SK-N-SH treated with all-trans-retinoic acid at 6 μM for 48 hours (cell line): ENCODE results near the gene ADAMTS6.

Experiments used
- GLIS3 ChIP-seq: fragments of 250-450 bp; sonication (Bioruptor Pico); IDR thresholded peaks from 2 replicates; pipeline ENCODE4 v1.5.0; 2020; ENCODE audit warnings: mild to moderate bottlenecking, moderate library complexity
- TF ChIP-seq, protein P1 (sequence below): fragments of 250-450 bp; sonication (Bioruptor Pico); IDR thresholded peaks from 2 replicates; pipeline ENCODE4 v1.5.1; 2020; ENCODE audit warnings: low read depth, mild to moderate bottlenecking, moderate library complexity

DNA sequence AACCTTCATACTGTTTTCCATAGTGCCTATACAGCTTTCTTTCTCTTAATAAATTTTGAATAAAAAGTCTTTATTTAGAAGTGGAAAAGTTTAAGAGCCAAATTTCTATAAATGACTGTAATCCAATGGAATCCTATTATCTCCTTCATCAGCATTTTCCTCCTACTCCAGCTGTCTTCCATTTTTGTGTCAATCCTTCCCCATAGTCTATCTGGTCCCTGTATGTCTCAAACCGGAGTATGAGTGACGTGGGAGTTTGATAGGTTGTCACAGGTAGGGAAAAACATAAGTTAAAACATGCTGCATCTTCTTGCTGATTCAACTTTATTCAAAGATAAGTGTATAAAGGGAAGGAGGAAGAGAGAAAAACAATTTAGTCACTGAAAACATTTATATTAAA, 70.4 kb downstream of the ADAMTS6 start:
- no peak for TF ChIP-seq GLIS3
- TF ChIP-seq, protein P1, sequence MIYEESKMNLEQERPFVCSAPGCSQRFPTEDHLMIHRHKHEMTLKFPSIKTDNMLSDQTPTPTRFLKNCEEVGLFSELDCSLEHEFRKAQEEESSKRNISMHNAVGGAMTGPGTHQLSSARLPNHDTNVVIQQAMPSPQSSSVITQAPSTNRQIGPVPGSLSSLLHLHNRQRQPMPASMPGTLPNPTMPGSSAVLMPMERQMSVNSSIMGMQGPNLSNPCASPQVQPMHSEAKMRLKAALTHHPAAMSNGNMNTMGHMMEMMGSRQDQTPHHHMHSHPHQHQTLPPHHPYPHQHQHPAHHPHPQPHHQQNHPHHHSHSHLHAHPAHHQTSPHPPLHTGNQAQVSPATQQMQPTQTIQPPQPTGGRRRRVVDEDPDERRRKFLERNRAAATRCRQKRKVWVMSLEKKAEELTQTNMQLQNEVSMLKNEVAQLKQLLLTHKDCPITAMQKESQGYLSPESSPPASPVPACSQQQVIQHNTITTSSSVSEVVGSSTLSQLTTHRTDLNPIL = no peak
